ENCODE results near the gene C17orf75.

Gene C17orf75

GRCh38 chr17:32302860-32303649 is 38.9 kb downstream of the C17orf75 start:
- DNase-seq = no peak

GRCh38 chr17:32302037-32302436 is 39.9 kb downstream of the C17orf75 start:
- DNase-seq = no peak

- no peak for DNase-seq
These were observed 42.3 kb downstream of the C17orf75 start for GRCh38 chr17:32299580-32300164.

- DNase-seq = no peak
These were observed 43.0 kb downstream of the C17orf75 start for GRCh38 chr17:32298721-32299579.

- no peak for DNase-seq
These were observed 43.7 kb downstream of the C17orf75 start for GRCh38 chr17:32298298-32298697.

- DNase-seq = no peak
These were observed 44.1 kb downstream of the C17orf75 start for GRCh38 chr17:32297860-32298259.

GRCh38 chr17:32297424-32297823 is 44.5 kb downstream of the C17orf75 start:
- no peak for DNase-seq

- no peak for DNase-seq
These were observed 49.9 kb downstream of the C17orf75 start for GRCh38 chr17:32292094-32292493.

- no peak for DNase-seq
These were observed 52.4 kb downstream of the C17orf75 start for GRCh38 chr17:32289471-32290070.

GRCh38 chr17:32288615-32289014 is 53.4 kb downstream of the C17orf75 start:
- DNase-seq = no peak

- DNase-seq = no peak
These were observed 54.0 kb downstream of the C17orf75 start for GRCh38 chr17:32287804-32288511.

- no peak for DNase-seq
These were observed 55.5 kb downstream of the C17orf75 start for GRCh38 chr17:32286518-32286900.

GRCh38 chr17:32285746-32286517 is 56.0 kb downstream of the C17orf75 start:
- DNase-seq = no peak

GRCh38 chr17:32285306-32285705 is 56.7 kb downstream of the C17orf75 start:
- DNase-seq = no peak

GRCh38 chr17:32283745-32284201 is 58.2 kb downstream of the C17orf75 start:
- no peak for DNase-seq

- DNase-seq = no peak
These were observed 60.9 kb downstream of the C17orf75 start for GRCh38 chr17:32281011-32281451.

GRCh38 chr17:32279891-32280716 is 61.9 kb downstream of the C17orf75 start:
- no peak for DNase-seq

GRCh38 chr17:32278815-32279214 is 63.2 kb downstream of the C17orf75 start:
- no peak for DNase-seq

Measured in activated gamma-delta T cell treated with Interleukin-2 at 50 U/mL for 16 hours (primary cell).